Measurements from ENCODE around the gene SLC16A2. TPM values are rescaled to one million over a fixed set of nuclear protein-coding genes. Genes with fewer than 3 reads are reported as not detected.

The SLC16A2 gene
- polyA plus RNA-seq, 1 donor, result 63.1 TPM

DNA sequence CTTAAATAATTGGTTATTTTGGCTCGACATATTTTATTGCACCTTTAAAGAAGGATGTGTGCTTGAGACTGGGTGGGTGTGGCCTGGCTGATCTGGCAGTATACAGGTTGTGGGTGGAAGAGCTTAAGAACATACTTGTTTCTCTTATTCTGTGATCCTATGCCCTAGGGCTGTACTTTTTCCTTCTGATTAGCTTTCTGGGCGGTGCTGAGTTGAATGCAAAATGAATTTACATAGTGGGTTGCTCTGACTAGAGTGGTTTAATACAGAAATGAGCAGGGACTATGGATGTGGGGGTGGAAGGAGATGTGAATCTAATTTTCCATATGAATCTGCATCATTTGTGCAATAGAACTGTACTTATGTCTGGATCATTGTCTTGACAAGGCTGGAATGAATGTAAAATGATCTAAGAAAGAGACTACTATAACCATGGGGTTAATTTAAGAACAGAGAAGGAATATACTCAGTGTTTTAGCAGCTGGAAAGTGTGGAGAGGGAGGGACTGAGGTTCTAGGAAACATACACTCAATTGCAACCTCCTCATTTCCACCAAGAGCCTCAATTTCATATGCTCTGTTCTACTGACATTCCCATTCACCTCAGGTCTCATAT lies 119.4 kb downstream of the SLC16A2 start:
- DNase-seq, result no peak

DNA sequence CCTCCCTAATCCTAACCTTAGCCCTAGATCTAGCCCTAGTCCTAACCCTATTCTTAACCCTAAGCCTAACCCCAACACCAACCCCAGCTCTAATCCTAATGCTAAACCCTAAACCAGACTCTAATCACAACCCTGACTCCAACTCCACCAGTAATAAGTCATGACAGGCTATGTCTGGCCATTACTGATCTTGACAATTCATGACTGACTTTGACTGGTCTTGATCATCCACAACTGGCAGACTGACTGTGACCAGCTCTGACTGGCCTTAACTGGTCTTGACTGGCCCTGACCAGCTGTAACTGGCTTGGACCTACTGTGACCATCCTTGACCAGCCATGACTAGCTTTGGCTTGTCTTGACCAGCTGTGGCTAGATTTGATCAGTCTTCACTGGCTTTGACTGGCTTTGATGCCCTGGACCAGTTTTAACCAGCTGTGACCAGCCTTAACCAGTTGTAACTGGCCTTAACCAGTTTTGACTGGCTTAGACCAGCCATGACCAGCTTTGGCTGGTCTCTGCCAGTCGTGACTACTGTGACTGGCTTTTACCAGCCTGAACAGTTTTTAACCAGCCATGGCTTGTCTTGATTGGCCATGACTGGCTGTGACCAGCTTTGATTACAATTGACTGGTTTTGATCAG lies 124.7 kb downstream of the SLC16A2 start:
- DNase-seq, result no peak

GRCh38 chrX:74546984-74547383 lies 125.7 kb downstream of the SLC16A2 start:
- no peak for DNase-seq

DNA sequence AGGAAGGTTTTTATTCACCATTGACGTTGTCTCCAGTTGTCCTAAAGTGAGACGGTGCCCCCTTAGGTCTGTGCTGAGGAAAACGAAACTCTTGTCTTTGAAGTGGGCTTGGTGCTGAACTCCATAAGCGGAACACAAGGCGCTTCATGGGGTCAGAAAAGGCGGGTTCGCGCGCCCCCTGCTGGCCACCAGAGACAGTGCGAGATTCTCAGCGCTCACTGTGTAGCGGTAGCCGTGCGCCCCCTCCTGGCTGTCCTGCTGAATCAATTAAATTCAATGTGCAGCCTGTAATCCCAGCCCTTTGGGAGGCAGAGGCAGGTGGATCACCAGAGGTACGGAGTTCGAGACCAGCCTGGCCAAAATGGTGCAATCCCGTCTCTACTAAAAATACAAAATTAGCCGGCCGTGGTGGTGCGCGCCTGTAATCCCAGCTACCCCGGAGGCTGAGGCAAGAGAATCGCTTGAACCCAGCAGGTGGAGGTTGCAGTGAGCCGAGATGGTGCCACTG lies 129.1 kb downstream of the SLC16A2 start:
- peak; percentile 69 for DNase-seq

- DNase-seq, result no peak
These were observed 130.6 kb downstream of the SLC16A2 start for GRCh38 chrX:74551934-74552333.

DNA sequence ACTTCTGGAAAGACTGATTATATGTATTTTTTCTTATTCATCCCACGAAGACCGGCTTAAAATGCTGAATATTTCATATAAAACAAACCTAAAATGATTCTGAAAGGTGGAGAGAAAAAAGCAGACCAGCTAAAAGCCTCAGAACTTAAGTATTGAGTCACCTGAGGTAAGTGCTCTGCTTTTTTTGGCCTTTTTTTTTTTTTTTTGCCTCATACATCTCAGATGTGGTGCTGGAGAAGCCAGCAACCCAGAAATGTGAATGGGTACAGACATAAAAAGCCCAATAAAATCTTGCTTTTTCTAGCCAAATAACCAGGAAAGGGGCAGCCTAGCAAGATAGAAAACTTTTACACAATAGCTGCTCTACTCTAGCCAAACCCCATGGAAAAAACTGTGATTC lies 136.1 kb downstream of the SLC16A2 start:
- no peak for DNase-seq

GRCh38 chrX:74578137-74578536 lies 156.8 kb downstream of the SLC16A2 start:
- DNase-seq, result no peak

- peak; percentile 11 for DNase-seq
These were observed 158.4 kb downstream of the SLC16A2 start for GRCh38 chrX:74579597-74580198.

Other genes with a start within 250 kb of the SLC16A2 start
- not detected for gene ZCCHC13, start 117.3 kb upstream of the SLC16A2 start, polyA plus RNA-seq (ENCODE audit: insufficient read length)
- gene RLIM, start 193.1 kb downstream of the SLC16A2 start, polyA plus RNA-seq (ENCODE audit: insufficient read length), result 16.7 TPM